Neural progenitor cell (in vitro differentiated cells): ENCODE data around the gene RWDD3.

ENCODE experiments used
- EZH2 ChIP-seq: fragments of 200-600 bp; sonication (generic); IDR thresholded peaks from 2 replicates; pipeline ENCODE4 v1.6.1; 2017; ENCODE audit warnings: antibody characterized with exemption, mild to moderate bottlenecking, moderate library complexity
- EZH2phosphoT487 ChIP-seq: fragments of 200-600 bp; sonication (generic); IDR thresholded peaks from 2 replicates; pipeline ENCODE4 v1.6.1; 2017; ENCODE audit warnings: antibody characterized with exemption
- TF ChIP-seq, protein P1 (sequence below): fragments of 200-600 bp; sonication (generic); IDR thresholded peaks from 2 replicates; pipeline ENCODE4 v1.5.1; 2017; ENCODE audit warnings: antibody characterized with exemption, mild to moderate bottlenecking

DNA sequence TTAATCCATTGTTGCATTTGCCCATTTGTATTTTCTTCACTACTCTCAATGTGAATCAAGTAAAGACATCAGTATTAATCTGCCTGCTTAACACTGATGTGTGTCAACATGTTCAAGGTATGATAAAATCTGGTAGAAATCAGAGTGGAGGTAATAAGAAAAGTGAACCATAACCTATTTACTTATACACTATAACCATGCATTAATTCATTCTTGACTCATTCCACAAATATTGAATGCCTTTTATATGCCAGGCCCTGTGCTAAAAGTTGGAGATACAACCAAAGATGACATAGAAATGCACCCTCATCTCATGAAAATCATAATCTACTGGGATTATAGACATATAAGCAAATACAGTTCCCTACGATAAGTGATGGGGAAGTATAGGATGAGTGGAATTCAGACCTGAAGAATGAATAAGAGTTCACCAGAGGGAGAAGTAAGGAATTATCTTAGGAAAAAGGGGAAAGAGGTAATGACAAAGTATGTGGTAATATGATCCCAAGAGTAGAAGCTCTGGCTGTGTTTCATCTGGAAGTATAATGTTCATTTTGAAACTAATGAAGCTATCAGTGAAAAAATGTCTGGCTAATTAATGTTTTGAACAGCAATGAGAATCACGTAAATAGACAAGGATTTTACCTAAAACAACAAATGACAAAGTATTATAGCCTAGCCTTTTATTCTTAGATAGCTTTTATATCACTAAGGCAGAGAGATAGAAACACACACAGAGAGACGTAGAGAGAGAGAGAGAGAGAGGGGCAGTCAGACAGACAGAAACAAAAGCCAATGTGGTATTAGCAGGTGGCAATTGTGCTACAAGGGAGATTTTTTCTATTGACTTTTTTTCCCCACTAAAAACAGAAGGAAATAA is 7.0 kb upstream of the RWDD3 start:
- TF ChIP-seq, protein P1, sequence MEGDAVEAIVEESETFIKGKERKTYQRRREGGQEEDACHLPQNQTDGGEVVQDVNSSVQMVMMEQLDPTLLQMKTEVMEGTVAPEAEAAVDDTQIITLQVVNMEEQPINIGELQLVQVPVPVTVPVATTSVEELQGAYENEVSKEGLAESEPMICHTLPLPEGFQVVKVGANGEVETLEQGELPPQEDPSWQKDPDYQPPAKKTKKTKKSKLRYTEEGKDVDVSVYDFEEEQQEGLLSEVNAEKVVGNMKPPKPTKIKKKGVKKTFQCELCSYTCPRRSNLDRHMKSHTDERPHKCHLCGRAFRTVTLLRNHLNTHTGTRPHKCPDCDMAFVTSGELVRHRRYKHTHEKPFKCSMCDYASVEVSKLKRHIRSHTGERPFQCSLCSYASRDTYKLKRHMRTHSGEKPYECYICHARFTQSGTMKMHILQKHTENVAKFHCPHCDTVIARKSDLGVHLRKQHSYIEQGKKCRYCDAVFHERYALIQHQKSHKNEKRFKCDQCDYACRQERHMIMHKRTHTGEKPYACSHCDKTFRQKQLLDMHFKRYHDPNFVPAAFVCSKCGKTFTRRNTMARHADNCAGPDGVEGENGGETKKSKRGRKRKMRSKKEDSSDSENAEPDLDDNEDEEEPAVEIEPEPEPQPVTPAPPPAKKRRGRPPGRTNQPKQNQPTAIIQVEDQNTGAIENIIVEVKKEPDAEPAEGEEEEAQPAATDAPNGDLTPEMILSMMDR: no peak
- no peak for TF ChIP-seq EZH2
- TF ChIP-seq EZH2phosphoT487: no peak
